DND-41 (cell line): ENCODE results near the gene CAPNS2.

ENCODE experiments used
- ATAC-seq: fragments of 200-7000 bp; cut with Tn5 transposase; 3 replicates; pipeline ENCODE4 v1.9.1; 2021; ENCODE audit warnings: low read depth; ENCODE audit not compliant: insufficient read depth
- DNase-seq: peaks from one replicate; pipeline ENCODE4 v3.0.0-alpha.2; 2020
- H2AFZ ChIP-seq: 2 replicates; pipeline ENCODE4 v1.6.0; 2012; ENCODE audit warnings: low read depth, low read length
- H3K27ac ChIP-seq: 2 replicates; pipeline ENCODE4 v1.5.1; 2012; ENCODE audit warnings: low read length, inconsistent platforms
- H3K27me3 ChIP-seq: fragments of 200-600 bp; sonication (generic); 2 replicates; pipeline ENCODE4 v1.6.0; 2012; ENCODE audit warnings: low read length, mild to moderate bottlenecking, inconsistent platforms; ENCODE audit not compliant: insufficient read depth, poor library complexity
- H3K36me3 ChIP-seq: 2 replicates; pipeline ENCODE4 v1.5.1; 2012; ENCODE audit warnings: low read length, inconsistent platforms; ENCODE audit not compliant: insufficient read depth
- H3K4me1 ChIP-seq: 2 replicates; pipeline ENCODE4 v1.5.1; 2012; ENCODE audit warnings: mild to moderate bottlenecking, low read length; ENCODE audit not compliant: insufficient read depth
- H3K4me2 ChIP-seq: 2 replicates; pipeline ENCODE4 v1.6.0; 2012; ENCODE audit warnings: mild to moderate bottlenecking, moderate library complexity, low read length, inconsistent platforms; ENCODE audit not compliant: insufficient read depth
- H3K4me3 ChIP-seq, 2 experiments: fragments of 200-600 bp in 1 of 2; shearing (Covaris generic) in 1 of 2; 2 replicates each; pipeline ENCODE4 v1.5.1; 2012 to 2016; ENCODE audit warnings: inconsistent platforms in 2 of 2, low read length in 2 of 2, mild to moderate bottlenecking in 2 of 2, low read depth in 1 of 2, moderate library complexity in 1 of 2
- H3K79me2 ChIP-seq: 2 replicates; pipeline ENCODE4 v1.6.0; 2012; ENCODE audit warnings: low read length, inconsistent platforms; ENCODE audit not compliant: insufficient read depth
- H3K9ac ChIP-seq: 2 replicates; pipeline ENCODE4 v1.6.0; 2012; ENCODE audit warnings: low read depth, mild to moderate bottlenecking, inconsistent platforms, low read length, moderate library complexity
- H3K9me3 ChIP-seq: 2 replicates; pipeline ENCODE4 v1.5.1; 2012; ENCODE audit warnings: low read length, moderate library complexity, mild to moderate bottlenecking, inconsistent platforms; ENCODE audit not compliant: insufficient read depth, severe bottlenecking
- H4K20me1 ChIP-seq: 2 replicates; pipeline ENCODE4 v1.6.0; 2012; ENCODE audit warnings: low read length; ENCODE audit not compliant: insufficient read depth
- EZH2 ChIP-seq: IDR thresholded peaks from 3 replicates; pipeline ENCODE4 v1.6.1; 2012; ENCODE audit warnings: borderline replicate concordance, low read depth, mild to moderate bottlenecking, moderate library complexity, low read length, inconsistent platforms; ENCODE audit not compliant: severe bottlenecking
- TF ChIP-seq, protein P1 (sequence below): IDR thresholded peaks from 2 replicates; pipeline ENCODE4 v1.5.1; 2012; ENCODE audit warnings: borderline replicate concordance, low read length, moderate library complexity, mild to moderate bottlenecking; ENCODE audit not compliant: poor library complexity, severe bottlenecking; ENCODE audit errors: extremely low read depth

The CAPNS2 gene

DNA sequence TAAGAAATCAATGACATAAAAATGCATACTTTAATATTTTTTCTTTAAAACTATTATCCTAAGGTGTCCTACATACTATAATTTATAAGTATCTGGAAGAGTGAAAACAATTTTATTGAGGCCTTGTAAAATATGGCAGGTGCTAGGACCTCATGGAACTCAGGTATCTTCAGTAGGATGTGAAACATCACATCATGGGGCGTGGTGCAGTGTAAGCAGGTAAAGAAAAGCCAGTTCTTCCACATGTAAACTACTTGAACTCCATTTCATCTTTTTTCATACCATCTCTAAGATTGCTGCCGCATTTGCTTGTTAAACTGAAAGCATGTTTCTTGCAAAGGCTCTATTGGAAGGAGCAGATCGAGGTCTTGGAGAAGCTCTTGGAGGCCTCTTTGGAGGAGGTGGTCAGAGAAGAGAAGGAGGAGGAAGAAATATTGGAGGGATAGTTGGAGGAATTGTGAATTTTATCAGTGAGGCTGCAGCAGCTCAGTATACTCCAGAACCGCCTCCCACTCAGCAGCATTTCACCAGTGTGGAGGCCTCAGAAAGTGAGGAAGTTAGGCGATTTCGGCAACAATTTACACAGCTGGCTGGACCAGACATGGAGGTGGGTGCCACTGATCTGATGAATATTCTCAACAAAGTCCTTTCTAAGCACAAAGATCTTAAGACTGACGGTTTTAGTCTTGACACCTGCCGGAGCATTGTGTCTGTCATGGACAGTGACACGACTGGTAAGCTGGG is at the start of gene CAPNS2:
TSS of gene CAPNS2 (plus strand) at position 253 of the 744 bp plus-strand sequence. CDS start at position 326, 73 bp downstream.
- no peak within 1 kb of the TSS for H3K9ac ChIP-seq
- no peak for TF ChIP-seq EZH2
- TF ChIP-seq, protein P1, sequence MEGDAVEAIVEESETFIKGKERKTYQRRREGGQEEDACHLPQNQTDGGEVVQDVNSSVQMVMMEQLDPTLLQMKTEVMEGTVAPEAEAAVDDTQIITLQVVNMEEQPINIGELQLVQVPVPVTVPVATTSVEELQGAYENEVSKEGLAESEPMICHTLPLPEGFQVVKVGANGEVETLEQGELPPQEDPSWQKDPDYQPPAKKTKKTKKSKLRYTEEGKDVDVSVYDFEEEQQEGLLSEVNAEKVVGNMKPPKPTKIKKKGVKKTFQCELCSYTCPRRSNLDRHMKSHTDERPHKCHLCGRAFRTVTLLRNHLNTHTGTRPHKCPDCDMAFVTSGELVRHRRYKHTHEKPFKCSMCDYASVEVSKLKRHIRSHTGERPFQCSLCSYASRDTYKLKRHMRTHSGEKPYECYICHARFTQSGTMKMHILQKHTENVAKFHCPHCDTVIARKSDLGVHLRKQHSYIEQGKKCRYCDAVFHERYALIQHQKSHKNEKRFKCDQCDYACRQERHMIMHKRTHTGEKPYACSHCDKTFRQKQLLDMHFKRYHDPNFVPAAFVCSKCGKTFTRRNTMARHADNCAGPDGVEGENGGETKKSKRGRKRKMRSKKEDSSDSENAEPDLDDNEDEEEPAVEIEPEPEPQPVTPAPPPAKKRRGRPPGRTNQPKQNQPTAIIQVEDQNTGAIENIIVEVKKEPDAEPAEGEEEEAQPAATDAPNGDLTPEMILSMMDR = no peak
- DNase-seq (no peak), ATAC-seq (no peak)
- no peaks in the 10 kb centered on the region for H4K20me1 ChIP-seq
- no peak within 1 kb of the TSS for H3K4me3 ChIP-seq
- H3K9me3 ChIP-seq = no peaks in the 10 kb centered on the region
- H3K36me3 ChIP-seq = no peaks in the 10 kb centered on the region
- no peaks in the 10 kb centered on the region for H3K4me1 ChIP-seq
- no peaks in the 10 kb centered on the region for H3K79me2 ChIP-seq
- peaks cover 11% of the 10 kb centered on the region for H3K27me3 ChIP-seq
- no peak within 1 kb of the TSS for H3K27ac ChIP-seq
- H3K4me2 ChIP-seq = no peak within 1 kb of the TSS
- no peak within 1 kb of the TSS for H2AFZ ChIP-seq

DNA sequence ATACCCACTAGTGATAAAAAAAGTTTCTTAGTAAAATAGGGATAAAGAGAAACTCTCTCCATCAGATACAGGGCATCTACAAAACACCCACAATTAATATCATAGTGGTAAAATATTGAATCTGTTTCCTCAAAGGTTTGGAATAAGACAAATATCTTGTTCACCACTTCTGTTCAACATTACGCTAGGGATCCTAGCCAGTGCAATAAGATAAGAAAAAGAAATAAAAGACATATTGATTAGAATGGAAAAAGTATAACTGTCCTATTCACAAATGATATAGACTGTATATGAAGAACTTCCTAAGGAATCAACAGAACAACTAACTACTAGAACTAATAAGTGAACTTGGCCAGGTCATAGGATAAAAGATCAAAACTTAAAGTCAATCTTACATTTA is 44.7 kb upstream of the CAPNS2 start:
- H3K4me3 ChIP-seq = no peak overlapping the region
- TF ChIP-seq, protein P1 = no peak
- no peak for TF ChIP-seq EZH2
- no peaks in the 10 kb centered on the region for H3K4me1 ChIP-seq
- no peak for ATAC-seq
- peaks cover 8% of the 10 kb centered on the region for H3K9me3 ChIP-seq
- no peaks in the 10 kb centered on the region for H3K79me2 ChIP-seq
- H3K9ac ChIP-seq = no peak overlapping the region
- H3K4me2 ChIP-seq = no peak overlapping the region
- no peaks in the 10 kb centered on the region for H3K36me3 ChIP-seq
- no peaks in the 10 kb centered on the region for H3K27me3 ChIP-seq
- DNase-seq = no peak
- H4K20me1 ChIP-seq = no peaks in the 10 kb centered on the region
- no peak overlapping the region for H2AFZ ChIP-seq
- no peak overlapping the region for H3K27ac ChIP-seq

DNA sequence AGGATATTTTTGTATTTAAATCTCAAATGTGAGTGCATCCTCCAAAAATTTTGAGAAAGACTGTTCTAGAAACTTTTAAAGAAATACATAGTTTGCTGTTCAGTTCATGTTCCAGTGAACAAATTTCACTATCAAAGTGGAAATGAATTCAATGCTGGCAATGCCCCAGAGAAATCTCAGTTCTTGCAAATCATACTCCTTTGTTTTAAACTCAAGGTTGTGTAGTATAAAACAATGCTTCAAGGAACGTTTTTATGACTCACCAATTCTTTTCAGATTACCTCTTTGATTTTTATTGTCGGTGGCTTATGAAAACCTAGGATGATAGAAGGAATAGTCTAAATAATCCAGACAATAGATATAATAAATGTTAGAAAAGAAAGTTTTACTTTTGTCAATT is 40.0 kb upstream of the CAPNS2 start:
- H3K4me3 ChIP-seq = no peak overlapping the region
- H2AFZ ChIP-seq = no peak overlapping the region
- no peaks in the 10 kb centered on the region for H3K4me1 ChIP-seq
- H3K27me3 ChIP-seq = peaks cover 4% of the 10 kb centered on the region
- H3K79me2 ChIP-seq = no peaks in the 10 kb centered on the region
- H3K9ac ChIP-seq = no peak overlapping the region
- no peak for TF ChIP-seq EZH2
- TF ChIP-seq, protein P1 = no peak
- no peaks in the 10 kb centered on the region for H3K36me3 ChIP-seq
- no peak for DNase-seq
- no peak overlapping the region for H3K4me2 ChIP-seq
- H3K9me3 ChIP-seq = peaks cover 8% of the 10 kb centered on the region
- no peak overlapping the region for H3K27ac ChIP-seq
- no peak for ATAC-seq
- H4K20me1 ChIP-seq = no peaks in the 10 kb centered on the region

DNA sequence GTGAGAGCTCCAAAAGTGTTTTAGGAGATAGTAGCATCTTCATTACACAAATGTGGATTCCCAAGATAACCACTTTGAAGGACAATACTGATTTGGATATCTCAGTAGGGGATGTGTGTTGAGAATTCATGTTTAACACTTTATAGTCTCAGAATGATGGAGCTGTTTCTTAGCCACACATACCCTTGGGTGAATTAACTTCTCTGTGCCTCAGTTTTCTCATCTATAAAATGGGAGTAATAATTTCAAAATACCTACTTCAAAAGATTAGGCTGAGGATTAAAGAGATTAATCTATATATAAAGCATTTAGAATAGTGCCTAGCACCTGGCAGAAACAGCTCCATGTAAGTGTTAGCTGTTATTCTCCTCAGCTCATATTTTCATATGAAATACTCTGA is 38.6 kb upstream of the CAPNS2 start:
- Histone ChIP-seq H3K4me2 (no peak overlapping the region), H3K27me3 (peaks cover 4% of the 10 kb centered on the region), H2AFZ (no peak overlapping the region), H4K20me1 (no peaks in the 10 kb centered on the region), H3K27ac (no peak overlapping the region), H3K9me3 (no peaks in the 10 kb centered on the region), H3K36me3 (no peaks in the 10 kb centered on the region), H3K4me3 (no peak overlapping the region), H3K79me2 (no peaks in the 10 kb centered on the region), H3K9ac (no peak overlapping the region), H3K4me1 (no peaks in the 10 kb centered on the region)
- no peak for TF ChIP-seq EZH2
- TF ChIP-seq, protein P1 = no peak
- no peak for DNase-seq
- no peak for ATAC-seq
